PFSK-1 (cell line): ENCODE measurements around the gene FAM13A.

Source experiments
- FOXP2 ChIP-seq: optimal IDR thresholded peaks from 2 replicates; pipeline ENCODE3; 2011; ENCODE audit warnings: borderline replicate concordance, control low read depth, inconsistent platforms; ENCODE audit not compliant: insufficient read depth; ENCODE audit errors: extremely low read length, extremely low read depth
- POLR2AphosphoS5 ChIP-seq: IDR thresholded peaks from 2 replicates; pipeline ENCODE4 v1.6.1; 2012; ENCODE audit warnings: low read depth, mild to moderate bottlenecking, control low read depth, low read length, moderate library complexity
- REST ChIP-seq, 2 experiments: IDR thresholded peaks; 2 replicates each; pipeline versions ENCODE4 v1.6.1 to v1.8.0; 2011 to 2012; ENCODE audit warnings: low read depth in 2 of 2, low read length in 2 of 2, control low read depth in 1 of 2, inconsistent platforms in 1 of 2, mild to moderate bottlenecking in 1 of 2, moderate library complexity in 1 of 2; ENCODE audit not compliant: insufficient read depth in 1 of 2
- SIN3A ChIP-seq: IDR thresholded peaks from 2 replicates; pipeline ENCODE4 v1.6.1; 2012; ENCODE audit warnings: mild to moderate bottlenecking, low read length, moderate library complexity, borderline replicate concordance; ENCODE audit not compliant: insufficient read depth
- TAF1 ChIP-seq: IDR thresholded peaks from 2 replicates; pipeline ENCODE4 v1.6.1; 2012; ENCODE audit warnings: low read length, control low read depth, borderline replicate concordance; ENCODE audit not compliant: insufficient read depth

FAM13A gene

DNA sequence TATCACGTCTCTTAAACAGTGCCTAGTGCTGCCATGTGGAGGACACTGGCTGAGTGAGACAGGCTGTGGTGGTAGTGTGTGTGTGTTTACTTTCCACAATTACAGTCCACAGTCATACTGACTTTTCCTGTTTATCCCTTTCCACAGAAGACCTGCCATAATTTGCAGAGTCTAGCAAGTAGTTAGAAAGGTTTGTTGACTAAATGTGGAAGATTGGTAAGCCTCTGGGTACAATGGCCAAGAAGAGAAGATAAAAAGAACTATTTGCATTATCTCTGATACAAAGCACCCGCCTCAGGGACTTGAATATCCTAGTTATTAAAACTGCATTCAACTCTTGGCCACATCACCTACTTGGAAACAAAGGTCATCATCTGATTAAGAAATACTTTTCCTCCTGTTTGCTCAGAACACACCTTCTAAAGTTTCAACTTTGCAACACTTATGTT is 89.1 kb downstream of the FAM13A start:
- TF ChIP-seq FOXP2 (no peak), SIN3A (no peak), REST (IDR thresholded peaks at IDR 0.05; ENCODE audit: insufficient read depth in 1 of 2, low read depth in 2 of 2, low read length in 2 of 2) (no peak), POLR2AphosphoS5 (no peak), TAF1 (no peak)

DNA sequence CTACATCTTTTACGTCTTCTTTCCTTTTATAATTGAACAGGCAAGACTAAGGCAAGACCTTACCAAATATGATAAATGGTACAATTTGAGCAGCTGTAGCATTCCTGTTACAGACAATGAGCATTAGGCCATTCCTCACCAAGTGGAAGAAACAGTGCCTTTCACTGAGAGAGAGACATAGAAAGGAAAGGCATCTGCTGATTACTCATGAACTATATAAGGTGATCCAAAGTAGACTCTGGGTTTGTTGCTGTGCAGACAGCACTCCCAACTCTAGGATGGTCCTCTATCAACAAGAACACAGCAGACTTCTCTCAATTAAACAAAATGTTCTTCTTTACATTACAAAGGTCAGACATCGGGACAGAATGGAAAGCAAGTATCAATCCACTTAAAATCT is 91.9 kb downstream of the FAM13A start:
- TF ChIP-seq FOXP2 (no peak), REST (IDR thresholded peaks at IDR 0.05; ENCODE audit: insufficient read depth in 1 of 2, low read depth in 2 of 2, low read length in 2 of 2) (no peak), POLR2AphosphoS5 (no peak), SIN3A (no peak), TAF1 (no peak)

DNA sequence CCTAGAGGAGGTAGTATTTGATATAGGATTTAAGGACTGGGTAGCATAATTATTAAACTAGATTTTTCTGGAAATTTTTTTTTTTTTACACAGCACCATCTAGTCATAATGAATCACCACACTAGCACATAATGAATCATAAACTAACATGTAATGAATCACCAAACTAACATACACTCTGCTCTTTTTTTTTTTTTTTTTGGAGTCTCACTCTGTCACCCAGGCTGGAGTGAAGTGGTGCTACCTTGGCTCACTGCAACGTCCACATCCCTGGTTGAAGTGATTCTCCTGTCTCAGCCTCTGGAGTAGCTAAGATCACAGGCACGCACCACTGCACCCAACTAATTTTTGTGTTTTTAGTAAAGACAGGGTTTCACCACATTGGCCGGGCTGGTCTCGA is 92.5 kb downstream of the FAM13A start:
- TF ChIP-seq SIN3A (no peak), TAF1 (no peak), POLR2AphosphoS5 (no peak), REST (IDR thresholded peaks at IDR 0.05; ENCODE audit: insufficient read depth in 1 of 2, low read depth in 2 of 2, low read length in 2 of 2) (no peak), FOXP2 (no peak)

DNA sequence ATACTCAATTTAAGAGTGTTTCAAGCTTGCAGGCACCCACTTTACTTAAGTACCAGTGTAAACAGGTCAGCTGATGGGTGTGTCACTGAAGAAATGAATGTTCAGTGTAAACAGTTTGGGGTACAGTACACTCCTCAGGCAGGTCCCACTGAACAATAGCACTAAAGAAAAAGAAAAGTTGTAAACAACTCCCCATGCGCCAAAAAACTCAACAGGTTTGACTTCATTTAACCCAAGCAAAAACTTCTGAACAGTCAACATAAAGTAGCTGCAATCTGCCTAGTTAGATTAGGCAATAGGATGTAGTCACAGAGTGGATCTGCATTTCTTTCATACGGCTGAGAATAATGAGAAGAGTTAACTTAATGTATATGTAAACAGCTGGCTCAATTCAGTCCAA is 93.2 kb downstream of the FAM13A start:
- TF ChIP-seq REST (IDR thresholded peaks at IDR 0.05; ENCODE audit: insufficient read depth in 1 of 2, low read depth in 2 of 2, low read length in 2 of 2) (no peak), FOXP2 (no peak), TAF1 (no peak), POLR2AphosphoS5 (no peak), SIN3A (no peak)

DNA sequence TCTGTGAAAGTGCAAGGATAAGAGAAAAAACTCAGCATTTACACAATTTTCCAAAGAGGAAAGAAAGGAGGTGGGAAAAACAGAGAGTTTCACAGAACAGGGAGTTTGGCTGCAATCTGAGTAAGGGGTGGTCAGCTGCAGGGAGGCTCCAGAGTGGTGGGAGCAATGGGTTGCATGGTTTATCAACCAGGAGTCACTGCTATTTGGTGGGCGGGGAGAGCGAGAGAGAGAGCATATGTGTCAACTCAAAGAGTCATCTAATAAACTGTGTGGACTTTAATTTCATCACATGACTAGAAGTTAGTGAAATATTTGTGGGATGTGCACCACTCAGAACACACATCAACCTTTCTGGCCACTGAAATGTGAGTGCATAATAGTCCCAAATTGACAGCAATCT is 94.6 kb downstream of the FAM13A start:
- TF ChIP-seq POLR2AphosphoS5 (no peak), FOXP2 (no peak), REST (IDR thresholded peaks at IDR 0.05; ENCODE audit: insufficient read depth in 1 of 2, low read depth in 2 of 2, low read length in 2 of 2) (no peak), SIN3A (no peak), TAF1 (no peak)
